Lower leg skin (tissue), 4 donors: Measurements from ENCODE around the gene DMD. TPM values are rescaled to one million over a fixed set of nuclear protein-coding genes. Genes with fewer than 3 reads are reported as not detected.
"Not testable (repeated sequence)": the region's sequence is repeated elsewhere in the genome, so short reads cannot be mapped to it uniquely, and the experiment has no call there.

Experiments
- DNase-seq, 2 donors: peaks; one replicate each; pipeline ENCODE4 v3.0.0-alpha.2; 2019; ENCODE audit warnings: low spot score in 2 of 2
- H3K4me3 ChIP-seq: fragments of 200-600 bp; sonication (generic); 2 replicates; pipeline ENCODE4 v1.5.1; 2017; ENCODE audit warnings: mild to moderate bottlenecking, low read depth; ENCODE audit not compliant: poor library complexity, severe bottlenecking
- CTCF ChIP-seq, 3 donors: fragments of 450-650 bp; IDR thresholded peaks; one replicate each; pipeline ENCODE4 v1.5.1; 2016; ENCODE audit warnings: antibody characterized with exemption in 3 of 3, mild to moderate bottlenecking in 3 of 3, moderate library complexity in 2 of 3
- POLR2A ChIP-seq, 2 donors: fragments of 450-650 bp; IDR thresholded peaks; one replicate each; pipeline ENCODE4 v1.6.1; 2016 to 2017; ENCODE audit warnings: antibody characterized with exemption in 2 of 2, mild to moderate bottlenecking in 1 of 2, moderate library complexity in 1 of 2
- WGBS, 2 donors: methylation state at CpG; one replicate each; pipeline ENCODE4 v1.1.5; 2018; 5-methylcytosine and 5-hydroxymethylcytosine counted together
- intact Hi-C: fragments of 100-400 bp; cut with DNase I; formaldehyde crosslinking; loops from one replicate; pipeline ENCODE4 v1.15.0; 2023; ENCODE audit warnings: low total_unique reads
- total RNA-seq, 4 donors: library from RNA; depleted of rRNA; stranded (reverse); fragments of >200 nt; gene quantifications; one replicate each; pipeline ENCODE4 v1.1.0, GENCODE V29; 2016

DMD gene
- total RNA-seq, 4 donors from 2014 or later = 23.0 to 27.5 (median 26.7) TPM

- no peak overlapping the region for H3K4me3 ChIP-seq
- DNase-seq = no peak
- intact Hi-C loops = no loop called here
- WGBS, 2 donors = 70 to 85% methylated on average over 3 of the region's 3 CpGs
- TF ChIP-seq POLR2A (IDR thresholded peaks at IDR 0.05) (no peak), CTCF (IDR thresholded peaks at IDR 0.05) (no peak)
These were observed 1723.4 kb downstream of the DMD start for GRCh38 chrX:31487951-31488350.

GRCh38 chrX:31483336-31483735 lies 1728.0 kb downstream of the DMD start:
- 70 to 80% methylated on average over 5 of the region's 5 CpGs for WGBS, 2 donors
- no peak for DNase-seq
- H3K4me3 ChIP-seq = no peak overlapping the region
- TF ChIP-seq POLR2A (IDR thresholded peaks at IDR 0.05) (no peak), CTCF (IDR thresholded peaks at IDR 0.05) (no peak)
- intact Hi-C loops = no loop called here

GRCh38 chrX:31480696-31481095 lies 1730.7 kb downstream of the DMD start:
- 80 to 90% methylated on average over 4 of the region's 4 CpGs for WGBS, 2 donors

GRCh38 chrX:31471229-31471628 lies 1740.1 kb downstream of the DMD start:
- no peak for TF ChIP-seq CTCF (IDR thresholded peaks at IDR 0.05)
- TF ChIP-seq POLR2A (IDR thresholded peaks at IDR 0.05) = no peak
- DNase-seq = no peak
- no peak overlapping the region for H3K4me3 ChIP-seq
- intact Hi-C loops = no loop called here
- 94 to 97% methylated on average over 11 of the region's 11 CpGs for WGBS, 2 donors

More at GRCh38 chrX:31480696-31481095, 1730.7 kb downstream of the DMD start:
- no peak for DNase-seq
- H3K4me3 ChIP-seq = no peak overlapping the region
- intact Hi-C loops = no loop called here
- TF ChIP-seq CTCF (IDR thresholded peaks at IDR 0.05) (no peak), POLR2A (IDR thresholded peaks at IDR 0.05) (no peak)

- WGBS, 2 donors = 90 to 100% methylated on average over 1 to 7 of the region's 7 CpGs
- intact Hi-C loops, DNase-seq, H3K4me3 ChIP-seq: not testable (repeated sequence)
These were observed 1740.6 kb downstream of the DMD start for GRCh38 chrX:31470753-31471152.

- 23 to 37% methylated on average over 4 of the region's 4 CpGs for WGBS, 2 donors
- H3K4me3 ChIP-seq = no peak overlapping the region
- no peak for TF ChIP-seq POLR2A (IDR thresholded peaks at IDR 0.05)
- TF ChIP-seq CTCF (IDR thresholded peaks at IDR 0.05) = no peak
- no peak for DNase-seq
- intact Hi-C loops = no loop called here
These were observed 1746.9 kb downstream of the DMD start for GRCh38 chrX:31464306-31464915.
